MCF 10A (cell line): Measurements from ENCODE around the gene RPL27A. TPM values are rescaled to one million over a fixed set of nuclear protein-coding genes. Genes with fewer than 3 reads are reported as not detected.
A peak's percentile ranks its signal among the peaks of the same experiment; 100 is the strongest.

ENCODE experiments used
- BruUV-seq: library from RNA; stranded (reverse); fragments of 400-500 nt; replicated peaks from 2 replicates; lab custom pipeline; 2021; lab: Mats Ljungman, UMichigan
- CTCF ChIA-PET: fragments of 300-600 bp; sonication (Branson Sonifier 250); formaldehyde crosslinking; extraction: SDS; loops from one replicate; lab custom pipeline; 2021; ENCODE audit warnings: antibody characterized with exemption, inconsistent platforms; lab: Yijun Ruan, JAX
- POLR2A ChIA-PET: fragments of 300-600, 350-650 bp; sonication (Branson Sonifier 250); formaldehyde crosslinking; extraction: SDS; loops from one replicate; lab custom pipeline; 2020; ENCODE audit warnings: antibody characterized with exemption, inconsistent platforms; lab: Yijun Ruan, JAX
- DNase-seq: peaks from one replicate; pipeline ENCODE4 v3.0.0-alpha.2; 2018; ENCODE audit not compliant: unreplicated experiment
- H3K27ac Mint-ChIP-seq: one replicate; pipeline ENCODE4 v1.8.0; 2022; ENCODE audit warnings: mild to moderate bottlenecking, low read depth, mixed read lengths; ENCODE audit not compliant: unreplicated experiment
- H3K27me3 Mint-ChIP-seq: one replicate; pipeline ENCODE4 v1.8.0; 2022; ENCODE audit warnings: mixed read lengths; ENCODE audit not compliant: insufficient read depth, unreplicated experiment
- H3K36me3 Mint-ChIP-seq: one replicate; pipeline ENCODE4 v1.8.0; 2022; ENCODE audit warnings: mild to moderate bottlenecking, moderate library complexity, mixed read lengths; ENCODE audit not compliant: insufficient read depth, unreplicated experiment
- H3K4me1 Mint-ChIP-seq: one replicate; pipeline ENCODE4 v1.8.0; 2022; ENCODE audit warnings: mixed read lengths; ENCODE audit not compliant: insufficient read depth, unreplicated experiment
- H3K4me3 Mint-ChIP-seq: one replicate; pipeline ENCODE4 v1.8.0; 2022; ENCODE audit warnings: mild to moderate bottlenecking, moderate library complexity, mixed read lengths; ENCODE audit not compliant: unreplicated experiment
- H3K9me3 Mint-ChIP-seq: one replicate; pipeline ENCODE4 v1.8.0; 2022; ENCODE audit warnings: mixed read lengths; ENCODE audit not compliant: unreplicated experiment
- CTCF ChIP-seq: fragments of 200-600 bp; IDR thresholded peaks from one replicate; pipeline ENCODE4 v1.8.0; 2022; ENCODE audit warnings: antibody characterized with exemption, mild to moderate bottlenecking; ENCODE audit not compliant: unreplicated experiment
- intact Hi-C: fragments of 100-400 bp; cut with micrococcal nuclease; formaldehyde crosslinking; loops from 2 replicates; pipeline ENCODE4 v1.14.1; 2022
- total RNA-seq: library from RNA; stranded (reverse); gene quantifications from 2 replicates; pipeline ENCODE4 v1.2.3, GENCODE V29; 2022

Gene RPL27A
- total RNA-seq, 1 experiment from 2014 or later, result 1,377 TPM

- no TSS peak for BruUV-seq
- CTCF ChIA-PET, result interaction anchor here (0.8 to 1.3 kb wide), 2 partner anchors 240 to 241 kb away, joined by 3 to 5 read pairs; no protein-coding TSS in a partner anchor
- intact Hi-C loops, result no loop called here
- H3K27me3 Mint-ChIP-seq, result no peaks in the 10 kb centered on the region
- H3K4me1 Mint-ChIP-seq, result peaks cover 39% of the 10 kb centered on the region
- no peak for DNase-seq
- H3K27ac Mint-ChIP-seq, result peak overlapping the region; percentile 71
- H3K36me3 Mint-ChIP-seq, result peaks cover 11% of the 10 kb centered on the region
- no peak for TF ChIP-seq CTCF
- POLR2A ChIA-PET, result interaction anchor here (0.7 to 2.4 kb wide), 5 partner anchors 9 to 67 kb away, joined by 3 to 19 read pairs (median 5); no protein-coding TSS in a partner anchor
- no peak overlapping the region for H3K4me3 Mint-ChIP-seq
- H3K9me3 Mint-ChIP-seq, result no peaks in the 10 kb centered on the region
These were observed 37.8 kb downstream of the RPL27A start for GRCh38 chr11:8720352-8720751.

- H3K36me3 Mint-ChIP-seq, result peaks cover 11% of the 10 kb centered on the region
- H3K4me1 Mint-ChIP-seq, result peaks cover 37% of the 10 kb centered on the region
- no TSS peak for BruUV-seq
- ChIA-PET POLR2A (interaction anchor here (0.5 to 2.4 kb wide), 5 partner anchors 32 to 71 kb away, joined by 3 to 19 read pairs (median 5); no protein-coding TSS in a partner anchor), CTCF (interaction anchor here (0.8 to 1.3 kb wide), 2 partner anchors 239 to 240 kb away, joined by 3 to 5 read pairs; no protein-coding TSS in a partner anchor)
- H3K9me3 Mint-ChIP-seq, result no peaks in the 10 kb centered on the region
- TF ChIP-seq CTCF, result no peak
- no peaks in the 10 kb centered on the region for H3K27me3 Mint-ChIP-seq
- H3K4me3 Mint-ChIP-seq, result no peak overlapping the region
- no peak for DNase-seq
- intact Hi-C loops, result no loop called here
- H3K27ac Mint-ChIP-seq, result peak overlapping the region; percentile 20
These were observed 38.4 kb downstream of the RPL27A start for GRCh38 chr11:8720868-8721608.

GRCh38 chr11:8721609-8722500 lies 39.3 kb downstream of the RPL27A start:
- H3K27me3 Mint-ChIP-seq, result no peaks in the 10 kb centered on the region
- TF ChIP-seq CTCF, result no peak
- no peak overlapping the region for H3K4me3 Mint-ChIP-seq
- H3K27ac Mint-ChIP-seq, result peak overlapping the region; percentile 20
- peaks cover 11% of the 10 kb centered on the region for H3K36me3 Mint-ChIP-seq
- H3K4me1 Mint-ChIP-seq, result peaks cover 37% of the 10 kb centered on the region
- no TSS peak for BruUV-seq
- intact Hi-C loops, result no loop called here
- ChIA-PET POLR2A (interaction anchor here (0.5 to 0.8 kb wide), 2 partner anchors 37 to 72 kb away, joined by 3 read pairs; no protein-coding TSS in a partner anchor), CTCF (interaction anchor here (0.8 kb wide), 1 partner anchor 48 kb away, joined by 3 read pairs; no protein-coding TSS in a partner anchor)
- DNase-seq, result no peak
- H3K9me3 Mint-ChIP-seq, result no peaks in the 10 kb centered on the region
